HG03439 (cell line): Measurements from ENCODE around the gene CLCN2.

Experiments
- ATAC-seq: cut with Tn5 transposase; IDR thresholded peaks from one replicate; pipeline ENCODE4 v1.9.1; 2021; ENCODE audit warnings: mild to moderate bottlenecking, moderate library complexity; ENCODE audit not compliant: unreplicated experiment

The CLCN2 gene

DNA sequence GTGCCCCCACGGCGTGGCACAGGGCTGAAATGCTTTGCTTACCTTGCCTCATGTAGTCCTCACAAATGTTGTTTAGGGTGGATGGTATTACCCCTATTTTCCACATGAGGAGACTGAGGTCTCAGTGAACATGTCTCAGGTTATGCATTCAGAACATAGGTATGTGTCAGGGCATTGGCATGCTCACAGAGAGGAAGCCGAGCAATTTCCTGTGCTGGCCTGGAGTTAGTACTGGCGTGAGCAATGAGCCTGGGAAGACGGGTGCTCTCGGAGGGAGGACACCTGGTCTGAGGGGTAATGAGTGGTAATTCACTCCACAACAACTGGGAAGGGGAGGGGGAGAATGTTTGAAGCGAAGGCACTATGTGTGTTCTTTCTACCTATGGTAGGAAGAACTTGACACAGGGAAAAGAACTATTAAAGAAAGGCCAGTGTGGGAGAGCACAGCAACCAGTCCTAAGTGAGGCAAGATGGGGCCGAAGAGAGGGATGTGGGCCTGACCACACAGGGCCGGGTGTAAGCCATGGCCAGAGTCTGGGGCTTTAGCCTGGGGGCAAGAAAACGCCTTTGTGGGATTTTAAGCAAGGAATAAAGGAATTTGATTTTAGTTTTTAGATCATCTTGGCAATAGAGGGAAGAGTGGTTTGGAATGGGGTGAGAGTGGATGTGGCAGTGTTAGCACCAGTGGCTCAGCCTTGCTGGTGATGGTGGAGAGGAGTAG, 28.9 kb downstream of the CLCN2 start:
- no peak for ATAC-seq

GRCh38 chr3:184328516-184328915, 32.9 kb downstream of the CLCN2 start:
- ATAC-seq: no peak

DNA sequence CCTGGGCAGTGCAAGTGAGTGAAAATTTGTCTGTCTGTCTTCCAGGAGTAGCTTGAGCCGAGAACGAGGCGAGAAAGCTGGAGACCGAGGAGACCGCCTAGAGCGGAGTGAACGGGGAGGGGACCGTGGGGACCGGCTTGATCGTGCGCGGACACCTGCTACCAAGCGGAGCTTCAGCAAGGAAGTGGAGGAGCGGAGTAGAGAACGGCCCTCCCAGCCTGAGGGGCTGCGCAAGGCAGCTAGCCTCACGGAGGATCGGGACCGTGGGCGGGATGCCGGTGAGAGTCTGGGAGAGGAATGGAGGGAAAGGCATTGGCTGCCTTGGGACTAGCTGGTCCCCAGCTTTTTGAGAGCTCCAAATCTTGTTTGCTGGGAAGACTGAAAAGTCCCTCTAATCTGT, 34.2 kb downstream of the CLCN2 start:
- ATAC-seq: no peak

DNA sequence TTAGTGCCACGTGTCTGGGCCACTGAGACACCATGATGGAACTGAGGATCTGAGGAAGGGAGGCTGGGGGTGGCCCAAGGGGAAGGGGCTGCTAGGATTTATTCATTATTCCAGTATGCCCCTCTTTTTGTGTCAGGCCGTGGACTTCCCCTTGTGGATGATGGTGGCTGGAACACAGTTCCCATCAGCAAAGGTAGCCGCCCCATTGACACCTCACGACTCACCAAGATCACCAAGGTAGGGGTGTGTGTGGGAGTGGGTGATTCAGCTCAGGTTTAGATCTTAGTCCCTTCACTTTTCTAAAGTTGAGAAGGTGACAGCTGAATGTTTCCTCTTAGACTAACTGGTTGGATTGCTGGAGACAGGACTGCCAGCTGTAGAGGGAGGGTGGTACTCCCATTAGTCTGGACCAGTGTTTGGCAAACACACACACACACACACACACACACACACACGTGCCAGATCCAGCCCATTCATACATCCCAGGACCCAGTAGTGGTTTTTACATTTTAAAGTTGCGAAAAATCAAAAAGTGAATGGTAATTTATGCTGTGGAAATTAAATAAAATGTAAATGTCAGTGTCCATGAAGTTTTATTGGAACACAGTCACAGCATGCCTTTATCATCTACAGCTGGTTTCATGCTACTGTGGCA, 35.6 kb downstream of the CLCN2 start:
- ATAC-seq: no peak

GRCh38 chr3:184325269-184325668, 36.1 kb downstream of the CLCN2 start:
- ATAC-seq: no peak

DNA sequence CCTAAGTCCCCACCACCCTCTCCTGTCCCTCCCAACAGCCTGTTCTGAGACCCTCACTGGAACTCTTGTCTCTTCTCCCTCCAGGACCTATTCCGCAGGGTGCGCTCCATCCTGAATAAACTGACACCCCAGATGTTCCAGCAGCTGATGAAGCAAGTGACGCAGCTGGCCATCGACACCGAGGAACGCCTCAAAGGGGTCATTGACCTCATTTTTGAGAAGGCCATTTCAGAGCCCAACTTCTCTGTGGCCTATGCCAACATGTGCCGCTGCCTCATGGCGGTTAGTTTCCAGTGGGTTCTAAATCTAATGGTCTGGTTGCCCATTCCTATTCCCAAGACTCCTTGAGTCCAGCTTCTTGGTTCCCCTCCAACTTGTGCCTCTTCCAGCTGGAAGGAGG, 37.7 kb downstream of the CLCN2 start:
- ATAC-seq: no peak

DNA sequence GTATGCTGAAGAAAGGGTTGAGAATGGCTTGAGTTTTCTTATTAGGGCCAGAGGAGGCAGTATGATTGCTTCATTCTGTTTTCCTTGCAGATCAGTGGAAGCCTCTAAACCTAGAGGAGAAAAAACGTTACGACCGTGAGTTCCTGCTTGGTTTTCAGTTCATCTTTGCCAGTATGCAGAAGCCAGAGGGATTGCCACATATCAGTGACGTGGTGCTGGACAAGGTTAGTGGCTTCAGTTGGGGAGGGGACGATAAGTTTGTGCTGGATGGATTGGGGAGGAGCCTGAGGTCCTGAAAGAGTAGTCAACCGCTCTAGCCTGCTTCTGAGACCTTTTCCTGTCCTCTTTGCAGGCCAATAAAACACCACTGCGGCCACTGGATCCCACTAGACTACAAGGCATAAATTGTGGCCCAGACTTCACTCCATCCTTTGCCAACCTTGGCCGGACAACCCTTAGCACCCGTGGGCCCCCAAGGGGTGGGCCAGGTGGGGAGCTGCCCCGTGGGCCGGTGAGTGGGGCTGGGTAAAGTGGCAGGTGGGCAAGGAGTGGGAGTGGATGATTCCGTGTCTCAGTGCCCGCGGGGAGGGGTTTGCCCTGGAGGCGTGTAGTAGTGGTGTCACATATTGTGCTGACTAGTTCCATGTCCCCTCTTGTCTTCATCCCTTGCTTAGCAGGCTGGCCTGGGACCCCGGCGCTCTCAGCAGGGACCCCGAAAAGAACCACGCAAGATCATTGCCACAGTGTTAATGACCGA, 38.5 kb downstream of the CLCN2 start:
- no peak for ATAC-seq

GRCh38 chr3:184321666-184322065, 39.7 kb downstream of the CLCN2 start:
- ATAC-seq: no peak

DNA sequence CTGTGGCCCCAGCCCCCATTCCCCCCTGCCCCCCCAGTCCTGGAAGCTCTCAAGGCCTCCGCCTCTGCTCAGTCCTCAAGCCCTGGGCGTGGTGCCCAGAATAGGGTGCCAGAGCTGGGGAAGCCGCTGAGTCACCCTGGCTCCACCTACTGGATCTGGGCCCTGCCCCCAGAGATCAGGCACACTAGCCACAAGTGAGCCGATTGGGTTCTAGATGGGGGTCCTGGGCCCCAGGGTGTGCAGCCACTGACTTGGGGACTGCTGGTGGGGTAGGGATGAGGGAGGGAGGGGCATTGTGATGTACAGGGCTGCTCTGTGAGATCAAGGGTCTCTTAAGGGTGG, 41.3 kb downstream of the CLCN2 start:
- no peak for ATAC-seq

- ATAC-seq: no peak
Measured at GRCh38 chr3:184317201-184317600, 44.2 kb downstream of the CLCN2 start.

GRCh38 chr3:184316792-184317191, 44.6 kb downstream of the CLCN2 start:
- ATAC-seq: no peak

- no peak for ATAC-seq
Measured at GRCh38 chr3:184315871-184316661, 45.3 kb downstream of the CLCN2 start.

DNA sequence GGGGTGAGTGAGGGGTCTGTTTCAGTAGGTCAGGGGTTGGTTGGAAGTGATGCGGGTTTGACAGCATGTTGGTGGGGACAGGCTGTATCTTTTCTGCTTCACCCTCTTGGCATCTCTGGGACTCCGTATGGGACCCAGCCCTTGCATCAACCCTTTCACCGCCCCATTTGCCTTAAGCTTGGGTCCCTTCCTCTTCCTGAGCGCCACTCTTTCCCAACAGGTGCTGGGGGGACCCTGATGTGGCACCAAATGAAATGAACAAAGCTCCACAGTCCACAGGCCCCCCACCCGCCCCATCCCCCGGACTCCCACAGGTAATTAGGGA, 45.9 kb downstream of the CLCN2 start:
- no peak for ATAC-seq

- ATAC-seq: peak; percentile 34
Measured at GRCh38 chr3:184314700-184315542, 46.5 kb downstream of the CLCN2 start.

- peak; percentile 80 for ATAC-seq
Measured at GRCh38 chr3:184314363-184314699, 47.1 kb downstream of the CLCN2 start, which contains the start of gene EIF4G1. TSS of gene EIF4G1 (plus strand) at chr3:184314606. CDS start at chr3:184315797, 1,191 bp downstream.

GRCh38 chr3:184311633-184312032, 49.8 kb downstream of the CLCN2 start:
- ATAC-seq: no peak

GRCh38 chr3:184308744-184309143, 52.7 kb downstream of the CLCN2 start:
- no peak for ATAC-seq

DNA sequence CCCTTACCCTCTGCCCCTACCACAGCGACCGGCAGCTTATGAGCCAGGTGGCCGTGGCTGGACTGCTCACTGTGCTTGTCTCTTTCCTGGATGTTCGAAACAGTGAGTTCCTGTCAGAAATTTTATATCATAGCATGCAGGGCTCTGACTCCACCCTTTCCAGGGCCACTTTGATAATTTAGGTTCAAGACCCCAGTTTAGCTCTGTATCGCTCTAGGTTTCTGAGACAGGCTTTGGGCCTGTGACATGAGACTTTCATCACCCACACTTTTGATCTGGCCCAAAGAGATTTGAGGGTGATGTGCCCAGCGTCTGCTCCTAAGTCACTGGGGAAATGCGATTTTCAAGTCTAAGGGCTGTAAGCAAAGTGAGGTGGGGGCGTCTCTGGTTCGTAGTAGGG, 53.5 kb downstream of the CLCN2 start:
- no peak for ATAC-seq

DNA sequence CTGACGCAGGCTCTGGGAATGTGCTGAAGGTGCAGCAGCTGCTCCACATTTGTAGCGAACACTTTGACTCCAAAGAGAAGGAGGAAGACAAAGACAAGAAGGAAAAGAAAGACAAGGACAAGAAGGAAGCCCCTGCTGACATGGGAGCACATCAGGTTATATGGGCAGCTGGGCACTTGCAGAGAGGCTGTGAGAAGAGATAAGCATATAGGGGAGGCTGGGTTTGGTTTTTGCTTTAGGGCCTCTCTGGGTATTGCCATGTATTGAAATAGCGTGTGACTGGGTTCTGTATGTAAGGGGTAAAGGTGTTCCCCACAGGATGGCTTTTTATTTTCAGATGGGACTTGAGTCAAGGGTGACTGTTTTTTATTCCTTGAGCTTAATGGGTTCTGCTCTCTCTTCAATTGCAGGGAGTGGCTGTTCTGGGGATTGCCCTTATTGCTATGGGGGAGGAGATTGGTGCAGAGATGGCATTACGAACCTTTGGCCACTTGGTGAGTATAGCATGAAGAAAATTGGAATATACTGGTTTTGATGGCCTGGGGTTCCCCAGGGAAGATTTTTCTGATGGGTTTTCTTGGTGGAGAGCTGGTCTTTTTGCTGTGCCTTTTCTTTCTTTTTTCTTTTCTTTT, 54.9 kb downstream of the CLCN2 start:
- no peak for ATAC-seq

- no peak for ATAC-seq
Measured at GRCh38 chr3:184305577-184305976, 55.8 kb downstream of the CLCN2 start.
